GM18951 (cell line): ENCODE data around the gene SETD3.
"Not testable (repeated sequence)": the region's sequence is repeated elsewhere in the genome, so short reads cannot be mapped to it uniquely, and the experiment has no call there.

Experiments
- POLR2A ChIP-seq: IDR thresholded peaks from 4 replicates; pipeline ENCODE4 v1.6.1; 2011; ENCODE audit warnings: mild to moderate bottlenecking; ENCODE audit not compliant: insufficient read length, insufficient read depth; ENCODE audit errors: extremely low read depth
- in situ Hi-C: fragments of 300-500 bp; cut with MboI; formaldehyde crosslinking; loops from one replicate; pipeline ENCODE4 v1.12.0; 2022; ENCODE audit warnings: low sequenced_read_pairs, mixed read lengths, inconsistent platforms; ENCODE audit not compliant: unreplicated experiment

The SETD3 gene

GRCh38 chr14:99351166-99352007 lies 129.3 kb downstream of the SETD3 start:
- in situ Hi-C loops, result no loop called here
- no peak for TF ChIP-seq POLR2A

- TF ChIP-seq POLR2A, result no peak
- in situ Hi-C loops, result no loop called here
Observed at GRCh38 chr14:99350751-99351150, 129.9 kb downstream of the SETD3 start.

GRCh38 chr14:99349721-99350495 lies 130.8 kb downstream of the SETD3 start:
- TF ChIP-seq POLR2A, result no peak
- in situ Hi-C loops, result no loop called here

- in situ Hi-C loops, result no loop called here
Observed at GRCh38 chr14:99348816-99349614, 131.6 kb downstream of the SETD3 start.

GRCh38 chr14:99348231-99348630 lies 132.4 kb downstream of the SETD3 start:
- in situ Hi-C loops, result not testable (repeated sequence)

More at GRCh38 chr14:99348816-99349614, 131.6 kb downstream of the SETD3 start:
- TF ChIP-seq POLR2A, result no peak
